GM18861 (cell line): Measurements from ENCODE around the gene P2RX7.
"Not testable (repeated sequence)": the region's sequence is repeated elsewhere in the genome, so short reads cannot be mapped to it uniquely, and the experiment has no call there.

Source experiments
- ATAC-seq: cut with Tn5 transposase; IDR thresholded peaks from one replicate; pipeline ENCODE4 v1.9.1; 2021; ENCODE audit not compliant: unreplicated experiment

Gene P2RX7

GRCh38 chr12:121170151-121170550 lies 37.5 kb downstream of the P2RX7 start:
- ATAC-seq: no peak

DNA sequence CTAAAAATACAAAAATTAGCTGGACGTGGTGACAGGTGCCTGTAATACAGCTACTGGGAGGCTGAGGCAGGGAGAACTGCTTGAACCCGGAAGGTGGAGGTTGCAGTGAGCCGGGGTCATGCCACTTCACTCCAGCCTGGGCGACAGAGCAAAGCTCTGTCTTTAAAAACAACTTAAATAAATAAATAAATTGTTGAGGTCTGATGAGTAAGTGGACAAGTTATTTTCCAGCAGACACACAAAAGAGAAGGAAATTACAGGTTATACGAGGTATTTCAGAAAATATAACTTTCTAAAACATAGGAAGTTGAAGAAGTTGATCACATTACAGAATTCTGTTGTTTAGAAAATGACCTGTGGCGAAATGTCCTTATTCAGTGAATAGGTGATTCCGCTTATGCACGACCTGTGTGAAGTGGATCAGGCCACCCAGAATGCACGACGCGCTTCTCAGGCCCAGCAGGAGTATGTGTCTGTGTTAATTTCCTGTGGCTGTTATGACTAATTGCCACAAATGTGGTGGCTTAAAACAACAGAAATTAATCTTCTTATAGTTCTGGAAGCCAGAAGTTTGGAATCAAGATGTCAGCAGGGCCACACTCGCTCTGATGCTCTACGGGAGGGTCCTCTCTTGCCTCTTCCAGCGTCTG lies 38.1 kb downstream of the P2RX7 start:
- ATAC-seq: no peak

- ATAC-seq: no peak
Observed at GRCh38 chr12:121172145-121172544, 39.5 kb downstream of the P2RX7 start.

DNA sequence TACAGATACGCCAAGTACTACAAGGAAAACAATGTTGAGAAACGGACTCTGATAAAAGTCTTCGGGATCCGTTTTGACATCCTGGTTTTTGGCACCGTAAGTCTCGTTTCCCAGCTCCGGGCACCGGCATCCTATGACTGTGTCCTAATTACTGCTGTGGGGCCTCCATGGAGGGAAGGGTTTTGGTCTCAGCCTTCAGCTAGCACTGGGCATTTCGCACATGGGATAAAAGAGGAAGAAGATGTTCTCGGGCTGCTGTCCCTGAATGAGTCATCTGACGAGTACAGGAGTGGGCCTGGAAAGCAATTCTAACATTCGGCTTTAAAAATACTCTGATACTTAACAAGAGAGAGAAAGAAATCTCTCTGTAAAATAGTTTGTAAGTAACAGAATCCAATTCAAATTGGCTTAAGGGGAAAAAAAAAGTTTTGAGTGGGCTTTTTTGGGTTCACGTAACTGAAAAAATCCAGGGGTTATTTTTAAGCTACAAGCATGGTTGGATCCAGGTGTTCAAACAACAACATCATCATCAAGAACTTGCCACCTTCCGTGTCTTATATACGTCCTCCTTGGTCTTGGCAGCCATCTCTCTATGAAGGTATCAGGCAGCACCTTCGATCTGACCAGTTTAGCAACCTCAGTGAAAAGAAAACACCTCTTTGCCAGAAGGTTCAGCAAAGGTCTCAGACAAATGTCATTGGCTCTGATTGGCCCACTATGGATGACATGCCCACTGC lies 42.9 kb downstream of the P2RX7 start:
- no peak for ATAC-seq

GRCh38 chr12:121176826-121177529 lies 44.3 kb downstream of the P2RX7 start:
- ATAC-seq: no peak

GRCh38 chr12:121181181-121181580 lies 48.5 kb downstream of the P2RX7 start:
- no peak for ATAC-seq

DNA sequence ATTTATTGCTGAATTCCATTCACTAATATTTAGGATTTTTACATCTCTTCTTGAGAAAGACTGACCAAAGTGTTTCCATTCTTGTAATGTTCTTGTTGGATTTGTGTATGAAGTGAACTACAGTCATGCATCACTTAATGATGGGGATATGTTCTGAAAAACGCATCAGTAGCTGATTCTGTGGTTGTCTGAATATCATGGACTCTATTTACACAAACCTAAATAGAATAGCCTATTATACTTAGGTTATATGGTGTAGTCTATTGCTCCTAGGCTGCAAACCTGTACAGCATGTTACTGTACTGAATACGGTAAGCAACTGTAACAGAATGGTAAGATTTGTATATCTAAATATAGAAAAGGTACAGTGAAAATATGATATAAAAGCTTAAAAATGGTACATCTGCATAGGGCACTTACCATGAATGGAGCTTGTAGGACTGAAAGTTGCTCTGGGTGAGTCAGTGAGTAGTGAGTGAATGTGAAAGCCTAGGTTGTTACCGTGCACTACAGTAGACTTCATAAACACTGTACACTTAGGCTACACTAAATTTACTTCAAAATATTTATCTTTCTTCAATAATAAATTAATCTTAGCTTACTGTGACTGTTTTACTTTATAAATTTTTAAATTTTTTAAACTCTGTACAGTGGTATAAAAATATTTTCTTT lies 49.7 kb downstream of the P2RX7 start:
- ATAC-seq: no peak

- no peak for ATAC-seq
Observed at GRCh38 chr12:121184425-121184824, 51.7 kb downstream of the P2RX7 start.

DNA sequence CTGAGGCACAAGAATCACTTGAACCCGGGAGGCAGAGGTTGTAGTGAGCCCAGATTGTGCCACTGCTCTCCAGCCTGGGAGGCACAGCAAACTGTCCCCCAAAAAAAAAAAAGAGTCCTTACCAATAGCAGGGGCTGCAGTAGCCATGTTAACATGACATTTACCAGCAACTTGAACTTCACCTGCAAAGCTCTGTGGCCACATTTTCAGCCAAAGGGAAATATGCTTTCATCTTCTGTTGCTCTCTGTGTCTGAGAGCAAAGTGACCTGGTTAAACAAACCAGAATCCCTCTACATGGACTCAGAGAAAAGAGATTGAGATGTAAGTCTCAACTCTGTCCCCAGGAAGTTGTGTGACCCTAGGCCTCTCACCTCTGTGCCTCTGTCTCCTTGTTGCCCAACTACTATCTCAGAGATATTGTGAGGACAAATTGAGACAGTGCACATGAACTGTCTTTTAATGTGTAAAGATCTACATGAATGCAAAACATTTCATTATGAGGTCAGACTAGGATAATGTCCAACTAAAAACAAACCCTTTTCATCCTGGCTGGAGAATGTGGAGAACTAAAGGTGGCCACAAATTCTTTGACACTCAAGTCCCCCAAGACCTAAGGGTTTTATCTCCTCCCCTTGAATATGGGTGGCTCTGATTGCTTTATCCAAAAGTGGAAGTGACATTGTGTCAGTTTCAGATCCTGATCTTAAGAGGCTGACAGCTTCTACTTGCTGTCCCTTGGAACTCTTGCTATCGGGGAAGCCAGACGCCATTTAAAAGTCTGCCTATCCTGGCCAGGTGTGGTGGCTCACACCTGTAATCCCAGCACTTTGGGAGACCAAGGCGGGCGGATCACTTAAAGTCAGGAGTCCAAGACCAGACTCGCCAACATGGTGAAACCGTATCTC lies 52.6 kb downstream of the P2RX7 start:
- no peak for ATAC-seq

GRCh38 chr12:121186826-121187225 lies 54.1 kb downstream of the P2RX7 start:
- no peak for ATAC-seq

DNA sequence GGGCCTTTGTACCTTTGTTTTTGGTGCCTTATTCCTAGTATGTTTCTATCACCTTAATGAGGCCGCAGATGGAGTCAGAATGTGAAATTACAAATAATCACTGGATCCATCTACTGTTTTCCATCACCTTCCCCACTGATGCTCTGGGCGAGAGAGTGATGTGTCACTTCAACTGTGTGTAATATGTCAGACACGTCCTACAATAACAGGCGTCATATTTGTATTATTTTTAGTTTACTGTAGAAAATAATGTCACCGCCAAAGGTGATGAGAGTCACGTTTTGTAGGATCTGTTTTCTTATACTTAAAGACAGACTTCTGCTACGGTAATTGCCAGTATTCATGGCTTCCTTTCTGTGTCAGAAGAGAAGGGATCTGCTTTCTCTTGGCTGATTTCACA lies 54.8 kb downstream of the P2RX7 start:
- no peak for ATAC-seq

GRCh38 chr12:121188227-121188626 lies 55.6 kb downstream of the P2RX7 start:
- ATAC-seq: no peak

DNA sequence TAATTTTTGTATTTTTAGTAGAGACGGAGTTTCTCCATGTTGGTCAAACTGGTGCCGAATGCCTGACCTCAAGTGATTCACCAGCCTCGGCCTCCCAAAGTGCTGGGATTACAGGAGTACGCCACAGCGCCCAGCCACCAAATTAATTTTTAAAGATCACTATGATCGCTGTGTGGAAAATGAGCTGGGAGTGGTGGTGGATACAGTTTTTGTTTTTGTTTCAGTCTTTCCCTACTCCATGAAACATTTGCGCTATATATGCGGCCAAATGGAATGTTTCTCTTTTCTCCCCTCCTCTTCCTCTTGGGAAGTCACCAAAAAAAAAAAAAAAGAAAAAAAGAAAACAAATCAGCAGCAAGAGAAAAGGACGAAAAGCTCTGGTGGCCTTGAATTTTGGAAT lies 56.5 kb downstream of the P2RX7 start:
- no peak for ATAC-seq

DNA sequence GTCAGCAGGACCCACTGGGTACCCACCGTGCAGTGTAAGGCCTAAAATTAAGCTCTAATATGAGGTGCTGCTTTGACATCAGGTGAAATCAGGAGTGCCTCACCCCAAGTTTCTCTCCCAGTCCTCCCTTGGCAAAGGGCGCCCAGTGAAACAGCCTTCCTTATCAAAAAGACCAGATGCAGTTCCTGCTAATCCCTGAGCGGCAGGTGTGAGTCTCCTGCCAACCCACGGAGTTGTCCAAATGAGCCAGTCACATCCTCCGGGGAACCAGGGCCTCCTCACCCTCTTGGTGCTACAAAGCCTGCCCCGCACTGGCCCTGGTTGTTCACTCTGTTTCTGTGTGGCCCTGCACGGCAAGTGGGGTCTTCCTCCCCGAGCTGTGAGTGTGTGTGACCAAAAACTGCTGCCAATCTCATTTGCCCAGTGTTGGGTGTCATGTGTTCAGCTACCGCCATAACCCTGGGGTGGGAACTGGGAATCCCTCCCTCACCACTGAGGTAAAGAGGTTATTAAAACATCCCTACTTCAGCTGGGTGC lies 57.0 kb downstream of the P2RX7 start:
- ATAC-seq: no peak

- no peak for ATAC-seq
Observed at GRCh38 chr12:121190523-121191031, 57.9 kb downstream of the P2RX7 start.

DNA sequence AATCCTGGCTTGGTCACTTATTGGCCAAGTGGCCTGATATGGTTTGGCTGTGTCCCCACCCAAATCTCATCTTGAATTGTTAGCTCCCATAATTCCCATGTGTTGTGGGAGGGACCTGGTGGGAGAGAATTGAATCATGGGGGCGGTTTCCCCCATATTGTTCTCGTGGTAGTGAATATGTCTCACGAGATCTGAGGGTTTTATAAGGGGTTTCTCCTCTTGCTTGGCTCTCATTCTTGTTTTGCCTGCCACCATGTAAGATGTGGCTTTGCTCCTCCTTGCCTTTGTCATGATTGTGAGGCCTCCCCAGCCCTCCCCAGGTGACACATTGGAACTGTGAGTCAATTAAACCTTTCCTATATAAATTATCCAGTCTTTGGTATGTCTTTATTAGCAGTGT lies 58.5 kb downstream of the P2RX7 start:
- ATAC-seq: no peak

DNA sequence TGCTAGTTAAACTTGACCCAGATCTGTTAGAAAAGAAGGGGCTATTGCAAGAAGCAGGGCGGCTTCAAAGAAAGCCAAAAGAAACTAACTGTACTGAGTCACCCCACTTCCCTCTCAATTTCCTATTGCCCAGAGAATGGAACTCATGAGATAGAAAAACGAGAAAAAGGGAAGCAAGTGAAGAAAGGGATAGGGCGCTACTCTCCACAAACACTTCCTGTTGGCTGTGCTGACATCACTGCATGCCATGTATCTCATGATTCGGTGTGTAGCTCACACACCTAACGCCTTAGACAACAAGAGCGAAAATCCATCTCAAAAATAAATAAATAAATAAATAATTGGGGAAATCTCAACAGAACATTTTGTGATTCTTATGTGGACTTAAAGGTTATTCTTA lies 64.2 kb downstream of the P2RX7 start:
- no peak for ATAC-seq

DNA sequence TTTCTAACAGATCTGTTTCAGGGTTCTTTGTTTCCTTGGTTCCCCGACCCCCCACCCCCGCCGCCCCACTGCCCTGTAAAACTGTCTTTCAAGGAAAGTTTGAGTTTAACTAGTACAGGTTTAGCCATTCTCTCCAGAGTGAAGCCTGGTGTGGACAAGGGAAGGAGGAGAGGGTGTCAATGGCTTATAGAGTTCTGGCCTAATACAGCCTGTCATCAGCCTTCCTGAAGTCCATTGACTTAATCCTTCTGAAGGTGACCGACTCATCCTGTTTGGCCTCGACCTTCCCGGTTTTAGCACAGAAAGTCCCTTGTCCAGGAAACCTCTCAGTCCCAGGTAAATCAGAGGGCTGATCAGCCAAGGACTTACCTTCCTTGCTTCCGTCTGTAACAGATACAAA lies 66.3 kb downstream of the P2RX7 start:
- ATAC-seq: no peak

DNA sequence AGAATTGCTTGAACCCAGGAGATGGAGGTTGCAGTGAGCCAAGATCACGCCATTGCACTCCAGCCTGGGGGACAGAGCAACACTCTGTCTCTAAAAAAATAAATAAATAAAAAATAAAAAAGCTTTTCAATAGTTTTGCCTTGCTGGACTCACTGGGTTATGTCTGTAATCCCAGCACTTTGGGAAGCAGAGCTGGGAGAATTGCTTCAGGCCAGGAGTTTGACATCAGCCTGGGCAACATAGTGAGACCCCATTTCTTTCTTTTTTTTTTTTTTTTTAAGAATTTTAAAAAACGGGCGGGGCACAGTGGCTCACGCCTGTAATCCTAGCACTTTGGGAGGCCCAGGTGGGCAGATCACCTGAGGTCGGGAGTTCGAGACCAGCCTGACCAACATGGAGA lies 68.5 kb downstream of the P2RX7 start:
- ATAC-seq: not testable (repeated sequence)
